GM23248 (cell line): ENCODE results near the gene VPS13D.

Experiments
- EZH2 ChIP-seq: fragments of 200-600 bp; sonication (generic); IDR thresholded peaks from 2 replicates; pipeline ENCODE4 v1.6.1; 2018; ENCODE audit warnings: antibody characterized with exemption, mild to moderate bottlenecking; ENCODE audit not compliant: insufficient read depth, poor library complexity, severe bottlenecking
- EZH2phosphoT487 ChIP-seq: fragments of 200-600 bp; sonication (generic); IDR thresholded peaks from 2 replicates; pipeline ENCODE4 v1.6.1; 2018; ENCODE audit warnings: antibody characterized with exemption, moderate library complexity, mild to moderate bottlenecking, low read depth; ENCODE audit not compliant: insufficient read depth

GRCh38 chr1:12556368-12556930, 326.6 kb downstream of the VPS13D start:
- no peak for TF ChIP-seq EZH2
- TF ChIP-seq EZH2phosphoT487, result no peak
